C4-2B (cell line): ENCODE results near the gene SSRP1.

ENCODE experiments used
- CTCF ChIP-seq: fragments of 450-650 bp; conservative IDR thresholded peaks from 2 replicates; pipeline ENCODE4 v1.5.1; 2017; ENCODE audit warnings: mild to moderate bottlenecking
- ZFX ChIP-seq: fragments of 450-650 bp; IDR thresholded peaks from 2 replicates; pipeline ENCODE4 v1.6.1; 2017

- no peak for TF ChIP-seq CTCF
- TF ChIP-seq ZFX: no peak
Observed at GRCh38 chr11:57363131-57364080, 27.7 kb upstream of the SSRP1 start.
